GM23248 (cell line): ENCODE measurements around the gene OR14J1. TPM values are rescaled to one million over a fixed set of nuclear protein-coding genes. Genes with fewer than 3 reads are reported as not detected.

Experiments
- DNase-seq: peaks from one replicate; pipeline ENCODE4 v3.0.0-alpha.2; 2015
- H2AFZ ChIP-seq: fragments of 200-600 bp; sonication (generic); 2 replicates; pipeline ENCODE4 v1.6.1; 2016; ENCODE audit warnings: antibody characterized with exemption
- H3F3A ChIP-seq: fragments of 200-600 bp; sonication (generic); 2 replicates; pipeline ENCODE4 v1.6.1; 2016; ENCODE audit warnings: mild to moderate bottlenecking, antibody characterized with exemption, mixed run types; ENCODE audit not compliant: insufficient read depth
- H3K27ac ChIP-seq: fragments of 200-600 bp; sonication (generic); 2 replicates; pipeline ENCODE4 v1.5.1; 2016; ENCODE audit warnings: mild to moderate bottlenecking
- H3K27me3 ChIP-seq: fragments of 200-600 bp; sonication (generic); replicated peaks from 2 replicates; pipeline ENCODE4 v1.6.1; 2016; ENCODE audit warnings: mild to moderate bottlenecking; ENCODE audit not compliant: insufficient read depth
- H3K36me3 ChIP-seq: fragments of 200-600 bp; sonication (generic); 2 replicates; pipeline ENCODE4 v1.6.1; 2016; ENCODE audit warnings: low read depth, mild to moderate bottlenecking
- H3K4me1 ChIP-seq: fragments of 200-600 bp; sonication (generic); 2 replicates; pipeline ENCODE4 v1.6.1; 2016; ENCODE audit warnings: mild to moderate bottlenecking; ENCODE audit not compliant: insufficient read depth
- H3K4me2 ChIP-seq: fragments of 200-600 bp; sonication (generic); one replicate; pipeline ENCODE4 v1.6.1; 2016; ENCODE audit warnings: mild to moderate bottlenecking; ENCODE audit not compliant: unreplicated experiment
- H3K4me3 ChIP-seq: fragments of 200-600 bp; sonication (generic); 2 replicates; pipeline ENCODE4 v1.5.1; 2016; ENCODE audit warnings: mild to moderate bottlenecking
- H3K79me2 ChIP-seq: fragments of 200-600 bp; sonication (generic); 2 replicates; pipeline ENCODE4 v1.6.1; 2016; ENCODE audit warnings: mild to moderate bottlenecking; ENCODE audit not compliant: insufficient read depth
- H3K9ac ChIP-seq: fragments of 200-600 bp; sonication (generic); 2 replicates; pipeline ENCODE4 v1.6.1; 2016; ENCODE audit warnings: mild to moderate bottlenecking
- H3K9me2 ChIP-seq: fragments of 200-600 bp; sonication (generic); 2 replicates; pipeline ENCODE4 v1.6.1; 2016; ENCODE audit warnings: mixed run types, mild to moderate bottlenecking, moderate library complexity; ENCODE audit not compliant: insufficient read depth
- H3K9me3 ChIP-seq: fragments of 200-600 bp; sonication (generic); one replicate; pipeline ENCODE4 v1.6.1; 2017; ENCODE audit warnings: low read depth
- H4K20me1 ChIP-seq: fragments of 200-600 bp; sonication (generic); 2 replicates; pipeline ENCODE4 v1.6.0; 2016; ENCODE audit not compliant: insufficient read depth
- EZH2 ChIP-seq: fragments of 200-600 bp; sonication (generic); IDR thresholded peaks from 2 replicates; pipeline ENCODE4 v1.6.1; 2018; ENCODE audit warnings: antibody characterized with exemption, mild to moderate bottlenecking; ENCODE audit not compliant: insufficient read depth, poor library complexity, severe bottlenecking
- EZH2phosphoT487 ChIP-seq: fragments of 200-600 bp; sonication (generic); IDR thresholded peaks from 2 replicates; pipeline ENCODE4 v1.6.1; 2018; ENCODE audit warnings: antibody characterized with exemption, moderate library complexity, mild to moderate bottlenecking, low read depth; ENCODE audit not compliant: insufficient read depth
- WGBS, 2 experiments: methylation state at CpG; one replicate each; pipeline ENCODE4 v1.1.6; 2015 to 2017; ENCODE audit warnings: low lambda C conversion rate in 2 of 2, low coverage in 1 of 2; ENCODE audit errors: missing lambda C conversion rate in 2 of 2; 5-methylcytosine and 5-hydroxymethylcytosine counted together
- in situ Hi-C: fragments of 300-500 bp; cut with MboI; formaldehyde crosslinking; loops from 2 replicates; pipeline ENCODE4 v1.15.0; 2020
- polyA plus RNA-seq: library from polyadenylated mRNA; unstranded; fragments of >200 nt; fragmentation: Nextera tagmentation; extraction: Ambion mirVana; gene quantifications from 2 replicates; pipeline ENCODE4 v1.2.1, GENCODE V29; 2016
- total RNA-seq: library from RNA; depleted of rRNA; stranded (reverse); fragments of >200 nt; shearing (Covaris generic); gene quantifications from 2 replicates; pipeline ENCODE4 v1.2.3, GENCODE V29; 2014; rRNA removed

Gene OR14J1
- total and polyA plus RNA-seq, 2 experiments from 2014 or later, result not detected

- Histone ChIP-seq H3K36me3 (no peaks in the 10 kb centered on the region), H3K4me2 (no peak overlapping the region), H3K9me2 (no peaks in the 10 kb centered on the region), H3K4me3 (no peak overlapping the region), H3K9me3 (no peaks in the 10 kb centered on the region), H2AFZ (no peak overlapping the region), H3F3A (no peaks in the 10 kb centered on the region), H3K9ac (no peak overlapping the region), H4K20me1 (no peaks in the 10 kb centered on the region), H3K79me2 (no peaks in the 10 kb centered on the region), H3K27ac (no peak overlapping the region), H3K4me1 (no peaks in the 10 kb centered on the region), H3K27me3 (no peaks in the 10 kb centered on the region)
- DNase-seq, result no peak
- in situ Hi-C loops, result no loop called here
- TF ChIP-seq EZH2 (no peak), EZH2phosphoT487 (no peak)
Observed at GRCh38 chr6:29354980-29355379, 53.5 kb downstream of the OR14J1 start.

- Histone ChIP-seq H3K79me2 (no peaks in the 10 kb centered on the region), H3K9me2 (no peaks in the 10 kb centered on the region), H3K9ac (no peak overlapping the region), H3K36me3 (no peaks in the 10 kb centered on the region), H3K27ac (no peak overlapping the region), H3K27me3 (no peaks in the 10 kb centered on the region), H3F3A (no peaks in the 10 kb centered on the region), H3K4me1 (no peaks in the 10 kb centered on the region), H3K4me3 (no peak overlapping the region), H3K9me3 (no peaks in the 10 kb centered on the region), H3K4me2 (no peak overlapping the region), H2AFZ (no peak overlapping the region), H4K20me1 (no peaks in the 10 kb centered on the region)
- DNase-seq, result no peak
- TF ChIP-seq EZH2, result no peak
- no peak for TF ChIP-seq EZH2phosphoT487
- 3 to 5% methylated on average over 1 of the region's 1 CpG for WGBS, 2 experiments
- in situ Hi-C loops, result no loop called here
Observed at GRCh38 chr6:29355603-29356002, 54.1 kb downstream of the OR14J1 start.

Other genes starting within 250 kb of the OR14J1 start
- not detected in 2 replicates for gene OR2B3, start 214.4 kb upstream of the OR14J1 start, total RNA-seq
- not detected in 2 replicates for gene OR2B3, start 214.4 kb upstream of the OR14J1 start, polyA plus RNA-seq
- gene OR2J1, start 202.2 kb upstream of the OR14J1 start, total RNA-seq, result not detected in 2 replicates
- gene OR2J1, start 202.2 kb upstream of the OR14J1 start, polyA plus RNA-seq, result not detected in 2 replicates
- not detected in 2 replicates for gene OR2J3, start 193.6 kb upstream of the OR14J1 start, total RNA-seq
- gene OR2J3, start 193.6 kb upstream of the OR14J1 start, polyA plus RNA-seq, result not detected in 2 replicates
- not detected in 2 replicates for gene OR2J2, start 130.8 kb upstream of the OR14J1 start, total RNA-seq
- not detected in 2 replicates for gene OR2J2, start 130.8 kb upstream of the OR14J1 start, polyA plus RNA-seq
- not detected in 2 replicates for gene OR5V1, start 67.2 kb downstream of the OR14J1 start, total RNA-seq
- gene OR5V1, start 67.2 kb downstream of the OR14J1 start, polyA plus RNA-seq, result not detected in 2 replicates
- gene OR12D3, start 73.6 kb downstream of the OR14J1 start, total RNA-seq, result not detected in 2 replicates
- gene OR12D3, start 73.6 kb downstream of the OR14J1 start, polyA plus RNA-seq, result not detected in 2 replicates
- gene OR12D2, start 93.9 kb downstream of the OR14J1 start, total RNA-seq, result not detected in 2 replicates
- not detected in 2 replicates for gene OR12D2, start 93.9 kb downstream of the OR14J1 start, polyA plus RNA-seq
- not detected in 2 replicates for gene OR12D1, start 113.2 kb downstream of the OR14J1 start, total RNA-seq
- gene OR12D1, start 113.2 kb downstream of the OR14J1 start, polyA plus RNA-seq, result not detected in 2 replicates
- not detected in 2 replicates for gene OR10C1, start 137.6 kb downstream of the OR14J1 start, total RNA-seq
- not detected in 2 replicates for gene OR10C1, start 137.6 kb downstream of the OR14J1 start, polyA plus RNA-seq
- gene OR11A1, start 155.4 kb downstream of the OR14J1 start, total RNA-seq, result not detected in 2 replicates
- not detected in 2 replicates for gene OR11A1, start 155.4 kb downstream of the OR14J1 start, polyA plus RNA-seq
- gene OR2H1, start 155.5 kb downstream of the OR14J1 start, total RNA-seq, result not detected in 2 replicates
- gene OR2H1, start 155.5 kb downstream of the OR14J1 start, polyA plus RNA-seq, result not detected in 2 replicates
- not detected in 2 replicates for gene MAS1L, start 186.3 kb downstream of the OR14J1 start, total RNA-seq
- gene MAS1L, start 186.3 kb downstream of the OR14J1 start, polyA plus RNA-seq, result not detected in 2 replicates